Glutamatergic neuron (in vitro differentiated cells): ENCODE results near the gene S100A9. TPM values are rescaled to one million over a fixed set of nuclear protein-coding genes. Genes with fewer than 3 reads are reported as not detected.

Source experiments
- DNase-seq: peaks from one replicate; pipeline ENCODE4 v3.0.0; 2022
- H3K27ac Mint-ChIP-seq: one replicate; pipeline ENCODE4 v1.8.0; 2020; ENCODE audit warnings: mild to moderate bottlenecking, mixed read lengths, inconsistent platforms; ENCODE audit not compliant: unreplicated experiment
- H3K27me3 Mint-ChIP-seq: one replicate; pipeline ENCODE4 v1.8.0; 2020; ENCODE audit warnings: mild to moderate bottlenecking, moderate library complexity, mixed read lengths, inconsistent platforms; ENCODE audit not compliant: unreplicated experiment
- H3K36me3 Mint-ChIP-seq: one replicate; pipeline ENCODE4 v1.8.0; 2020; ENCODE audit warnings: mild to moderate bottlenecking, mixed read lengths, inconsistent platforms; ENCODE audit not compliant: unreplicated experiment
- H3K4me1 Mint-ChIP-seq: one replicate; pipeline ENCODE4 v1.8.0; 2020; ENCODE audit warnings: mild to moderate bottlenecking, low read depth, mixed read lengths, inconsistent platforms; ENCODE audit not compliant: unreplicated experiment
- H3K4me3 Mint-ChIP-seq: one replicate; pipeline ENCODE4 v1.8.0; 2020; ENCODE audit warnings: mild to moderate bottlenecking, mixed read lengths, inconsistent platforms; ENCODE audit not compliant: unreplicated experiment
- H3K9me3 Mint-ChIP-seq: one replicate; pipeline ENCODE4 v1.8.0; 2020; ENCODE audit warnings: mild to moderate bottlenecking, moderate library complexity, mixed read lengths, inconsistent platforms; ENCODE audit not compliant: unreplicated experiment
- total RNA-seq: library from RNA; stranded (reverse); fragmentation: NEBNext Ultra II Directional; extraction: Animal tissue kit (Norgen Biotek cat#: 25700); gene quantifications from one replicate; pipeline ENCODE4 v1.2.1, GENCODE V29; 2021; ENCODE audit not compliant: unreplicated experiment
- TF ChIP-seq, protein P1 (sequence below): fragments of 200-600 bp; sonication (generic); IDR thresholded peaks from one replicate; pipeline ENCODE4 v1.5.0; 2021; ENCODE audit not compliant: partially characterized antibody, unreplicated experiment

The S100A9 gene
- total RNA-seq, 1 donor from 2014 or later = not detected

DNA sequence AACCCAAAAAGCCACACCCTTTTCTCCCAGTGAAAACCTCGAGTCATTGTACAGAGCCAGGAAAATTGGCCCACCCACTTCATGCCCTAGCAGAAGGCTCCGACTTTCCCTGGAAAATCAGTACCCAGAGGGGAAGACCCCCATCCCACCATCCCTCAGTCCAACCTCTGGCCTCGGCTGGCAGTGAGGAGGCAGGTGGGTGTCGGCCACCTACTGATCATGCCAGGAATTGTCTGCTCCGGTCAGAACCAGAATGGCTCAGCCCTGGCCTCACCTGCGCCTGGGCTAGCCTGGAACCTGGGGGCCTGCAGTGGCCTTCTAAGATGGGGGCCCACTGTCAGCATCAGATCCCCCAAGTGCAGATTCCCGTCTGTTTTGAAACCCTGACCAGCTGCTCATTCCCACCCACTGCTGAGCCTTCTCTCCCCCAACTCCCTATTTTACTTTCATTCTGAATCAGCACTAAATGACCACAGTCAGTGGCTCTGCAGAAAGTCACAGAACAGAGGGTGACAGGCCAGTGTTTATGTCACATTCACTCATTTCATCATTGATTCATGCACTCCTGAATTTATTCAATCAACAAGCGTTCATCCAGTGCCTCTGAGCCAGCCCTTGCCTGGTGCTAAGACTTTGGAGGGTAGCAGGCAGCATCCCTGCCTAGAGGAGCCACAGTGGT, 3.0 kb upstream of the S100A9 start:
- TF ChIP-seq, protein P1, sequence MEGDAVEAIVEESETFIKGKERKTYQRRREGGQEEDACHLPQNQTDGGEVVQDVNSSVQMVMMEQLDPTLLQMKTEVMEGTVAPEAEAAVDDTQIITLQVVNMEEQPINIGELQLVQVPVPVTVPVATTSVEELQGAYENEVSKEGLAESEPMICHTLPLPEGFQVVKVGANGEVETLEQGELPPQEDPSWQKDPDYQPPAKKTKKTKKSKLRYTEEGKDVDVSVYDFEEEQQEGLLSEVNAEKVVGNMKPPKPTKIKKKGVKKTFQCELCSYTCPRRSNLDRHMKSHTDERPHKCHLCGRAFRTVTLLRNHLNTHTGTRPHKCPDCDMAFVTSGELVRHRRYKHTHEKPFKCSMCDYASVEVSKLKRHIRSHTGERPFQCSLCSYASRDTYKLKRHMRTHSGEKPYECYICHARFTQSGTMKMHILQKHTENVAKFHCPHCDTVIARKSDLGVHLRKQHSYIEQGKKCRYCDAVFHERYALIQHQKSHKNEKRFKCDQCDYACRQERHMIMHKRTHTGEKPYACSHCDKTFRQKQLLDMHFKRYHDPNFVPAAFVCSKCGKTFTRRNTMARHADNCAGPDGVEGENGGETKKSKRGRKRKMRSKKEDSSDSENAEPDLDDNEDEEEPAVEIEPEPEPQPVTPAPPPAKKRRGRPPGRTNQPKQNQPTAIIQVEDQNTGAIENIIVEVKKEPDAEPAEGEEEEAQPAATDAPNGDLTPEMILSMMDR = no peak
- peaks cover 2% of the 10 kb centered on the region for H3K27me3 Mint-ChIP-seq
- DNase-seq = no peak
- no peaks in the 10 kb centered on the region for H3K9me3 Mint-ChIP-seq
- no peaks in the 10 kb centered on the region for H3K36me3 Mint-ChIP-seq
- no peak overlapping the region for H3K4me3 Mint-ChIP-seq
- H3K27ac Mint-ChIP-seq = no peak overlapping the region
- H3K4me1 Mint-ChIP-seq = peaks cover 2% of the 10 kb centered on the region

DNA sequence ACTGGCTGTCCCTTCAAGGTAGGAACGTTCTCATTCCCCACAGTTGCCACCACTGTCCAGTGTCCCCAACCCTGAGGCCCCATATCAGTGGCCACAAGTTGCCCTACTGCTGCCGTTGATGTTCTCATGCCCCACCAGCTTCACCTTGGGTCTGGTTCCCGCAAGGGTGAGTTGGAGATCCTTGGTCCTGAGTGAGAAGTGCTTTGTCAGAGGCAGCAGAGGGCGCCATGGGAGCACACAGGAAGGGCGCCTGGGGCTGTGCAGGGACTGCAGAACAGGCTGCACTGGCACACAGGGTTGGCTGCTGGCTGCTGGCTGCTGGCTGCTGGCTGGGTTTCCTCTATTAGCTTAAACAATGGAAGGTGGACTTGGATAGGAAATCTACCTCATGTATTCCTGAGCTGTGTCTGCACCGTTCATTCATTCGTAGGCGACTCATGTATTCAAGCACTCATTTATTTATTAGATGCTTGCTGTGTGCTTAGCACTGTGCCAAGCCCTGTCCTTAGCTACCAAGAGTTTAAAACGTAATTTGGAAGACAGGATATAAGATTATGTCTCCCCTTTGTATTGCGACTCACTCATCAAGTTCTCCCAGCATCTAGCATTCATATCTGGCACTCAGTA, 2.1 kb upstream of the S100A9 start:
- Mint-ChIP-seq H3K4me3 (no peak overlapping the region), H3K4me1 (peaks cover 4% of the 10 kb centered on the region), H3K9me3 (no peaks in the 10 kb centered on the region), H3K36me3 (no peaks in the 10 kb centered on the region), H3K27ac (no peak overlapping the region), H3K27me3 (peaks cover 5% of the 10 kb centered on the region)
- DNase-seq = peak; percentile 73
- TF ChIP-seq, protein P1 = peak; percentile 30

DNA sequence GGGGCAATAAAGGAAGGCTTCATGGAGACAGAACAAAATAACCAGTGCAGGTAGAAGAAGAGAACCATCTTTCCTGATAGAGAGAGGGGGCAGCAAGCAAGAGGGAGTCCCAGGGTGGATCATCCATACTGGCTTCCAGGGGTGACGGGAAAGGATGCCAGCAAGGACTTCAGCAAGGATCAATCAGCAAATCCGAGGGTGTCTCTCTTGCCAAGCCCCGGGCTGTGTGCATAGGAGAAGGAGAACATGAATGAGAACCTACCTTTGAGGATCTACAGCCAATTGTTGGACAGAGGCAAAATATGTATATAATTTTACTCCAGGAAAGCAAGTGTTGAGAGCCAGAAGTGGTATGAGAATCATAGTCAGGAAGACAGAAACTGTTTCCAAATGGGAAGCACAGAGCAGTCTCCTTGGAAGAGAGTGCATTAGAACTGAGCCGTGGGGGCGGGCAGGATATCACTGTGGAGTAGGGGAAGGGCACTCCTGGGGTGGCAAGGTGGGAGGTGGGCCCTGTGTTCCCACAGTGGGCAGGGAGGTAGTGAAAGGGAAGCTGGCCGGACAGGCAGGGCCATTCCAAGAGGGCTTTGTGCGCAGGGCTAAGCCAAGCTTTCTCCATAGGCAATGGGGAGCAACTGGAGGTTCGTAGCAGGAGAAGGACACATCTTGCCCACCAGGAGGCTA, 1.1 kb upstream of the S100A9 start:
- no peaks in the 10 kb centered on the region for H3K9me3 Mint-ChIP-seq
- DNase-seq = no peak
- H3K36me3 Mint-ChIP-seq = no peaks in the 10 kb centered on the region
- no peak overlapping the region for H3K27ac Mint-ChIP-seq
- TF ChIP-seq, protein P1 = no peak
- H3K4me3 Mint-ChIP-seq = no peak overlapping the region
- peaks cover 10% of the 10 kb centered on the region for H3K4me1 Mint-ChIP-seq
- H3K27me3 Mint-ChIP-seq = peaks cover 8% of the 10 kb centered on the region

DNA sequence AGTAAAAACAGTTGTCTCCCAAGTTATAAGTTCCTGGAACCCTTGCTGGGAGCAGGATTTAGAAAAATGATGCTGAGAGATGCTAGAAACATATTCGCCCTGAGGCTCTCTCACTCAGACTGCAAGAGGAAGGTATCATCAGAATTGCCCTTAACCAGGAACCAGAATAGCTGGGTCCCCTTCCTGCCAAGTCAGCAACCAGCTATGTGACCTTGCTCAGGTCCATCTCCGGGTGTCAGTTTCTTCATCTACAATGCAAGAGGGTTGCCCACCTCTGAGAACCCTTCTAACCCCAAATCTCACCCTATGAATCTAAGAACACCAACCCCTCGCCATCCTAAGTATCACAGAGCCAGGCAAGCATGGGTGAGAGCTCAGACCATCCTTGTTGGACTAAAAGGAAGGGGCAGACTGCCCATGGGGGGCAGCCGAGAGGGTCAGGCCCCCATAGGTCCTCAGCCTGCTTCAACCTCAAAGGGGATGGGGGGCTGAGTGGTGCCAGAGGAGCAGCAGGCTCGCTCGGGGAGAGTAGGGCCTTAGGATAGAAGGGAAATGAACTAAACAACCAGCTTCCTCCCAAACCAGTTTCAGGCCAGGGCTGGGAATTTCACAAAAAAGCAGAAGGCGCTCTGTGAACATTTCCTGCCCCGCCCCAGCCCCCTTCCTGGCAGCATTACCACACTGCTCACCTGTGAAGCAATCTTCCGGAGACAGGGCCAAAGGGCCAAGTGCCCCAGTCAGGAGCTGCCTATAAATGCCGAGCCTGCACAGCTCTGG, 390 bp upstream of the S100A9 start:
- no peaks in the 10 kb centered on the region for H3K36me3 Mint-ChIP-seq
- H3K9me3 Mint-ChIP-seq = peaks cover 4% of the 10 kb centered on the region
- H3K27ac Mint-ChIP-seq = no peak overlapping the region
- H3K27me3 Mint-ChIP-seq = peaks cover 8% of the 10 kb centered on the region
- TF ChIP-seq, protein P1 = no peak
- DNase-seq = no peak
- no peak overlapping the region for H3K4me3 Mint-ChIP-seq
- peaks cover 13% of the 10 kb centered on the region for H3K4me1 Mint-ChIP-seq

DNA sequence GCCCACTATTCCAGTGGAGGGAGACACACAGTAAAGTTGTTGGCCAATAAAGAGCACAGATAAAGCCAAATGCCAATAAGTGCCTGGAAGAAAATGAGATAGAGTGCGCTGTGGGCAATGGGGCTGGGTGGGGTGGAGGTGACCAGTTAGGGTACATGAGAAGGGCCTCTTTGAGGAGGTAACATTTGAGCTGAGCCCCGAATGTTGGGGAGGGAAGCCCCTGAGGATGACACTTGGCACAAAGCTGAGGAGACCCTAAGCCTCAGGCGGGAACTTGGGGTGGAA, 979 bp downstream of the S100A9 start:
- Mint-ChIP-seq H3K9me3 (peaks cover 10% of the 10 kb centered on the region), H3K36me3 (no peaks in the 10 kb centered on the region), H3K27ac (no peak overlapping the region), H3K4me1 (peaks cover 26% of the 10 kb centered on the region), H3K4me3 (no peak overlapping the region), H3K27me3 (peaks cover 13% of the 10 kb centered on the region)
- TF ChIP-seq, protein P1 = no peak
- DNase-seq = no peak
